Brain microvascular endothelial cell (primary cell): ENCODE measurements around the gene NBAS.

Experiments
- DNase-seq: peaks from one replicate; pipeline ENCODE4 v3.0.0-alpha.2; 2020
- H3K27ac ChIP-seq: fragments of 250-450 bp; sonication (Bioruptor Pico); 2 replicates; pipeline ENCODE4 v1.5.1; 2020; ENCODE audit warnings: mild to moderate bottlenecking, moderate library complexity
- H3K27me3 ChIP-seq: fragments of 250-450 bp; sonication (Bioruptor Pico); replicated peaks from 2 replicates; pipeline ENCODE4 v1.5.1; 2020; ENCODE audit warnings: mild to moderate bottlenecking
- H3K36me3 ChIP-seq: fragments of 250-450 bp; sonication (Bioruptor Pico); replicated peaks from 2 replicates; pipeline ENCODE4 v1.5.1; 2020; ENCODE audit warnings: mild to moderate bottlenecking
- H3K4me3 ChIP-seq: 2 replicates; pipeline ENCODE4 v1.5.1; 2011; ENCODE audit warnings: low read depth, mild to moderate bottlenecking, control low read depth, low read length, moderate library complexity
- CTCF ChIP-seq: IDR thresholded peaks from 2 replicates; pipeline ENCODE4 v1.5.1; 2011; ENCODE audit warnings: low read depth, mild to moderate bottlenecking, moderate library complexity, low read length, control low read depth, inconsistent platforms; ENCODE audit errors: missing control alignments
- in situ Hi-C: cut with HindIII; loops from 2 replicates; pipeline ENCODE4 v1.10.0; 2017; ENCODE audit warnings: low sequenced_read_pairs, low pct_ligation_motif_present

The NBAS gene

DNA sequence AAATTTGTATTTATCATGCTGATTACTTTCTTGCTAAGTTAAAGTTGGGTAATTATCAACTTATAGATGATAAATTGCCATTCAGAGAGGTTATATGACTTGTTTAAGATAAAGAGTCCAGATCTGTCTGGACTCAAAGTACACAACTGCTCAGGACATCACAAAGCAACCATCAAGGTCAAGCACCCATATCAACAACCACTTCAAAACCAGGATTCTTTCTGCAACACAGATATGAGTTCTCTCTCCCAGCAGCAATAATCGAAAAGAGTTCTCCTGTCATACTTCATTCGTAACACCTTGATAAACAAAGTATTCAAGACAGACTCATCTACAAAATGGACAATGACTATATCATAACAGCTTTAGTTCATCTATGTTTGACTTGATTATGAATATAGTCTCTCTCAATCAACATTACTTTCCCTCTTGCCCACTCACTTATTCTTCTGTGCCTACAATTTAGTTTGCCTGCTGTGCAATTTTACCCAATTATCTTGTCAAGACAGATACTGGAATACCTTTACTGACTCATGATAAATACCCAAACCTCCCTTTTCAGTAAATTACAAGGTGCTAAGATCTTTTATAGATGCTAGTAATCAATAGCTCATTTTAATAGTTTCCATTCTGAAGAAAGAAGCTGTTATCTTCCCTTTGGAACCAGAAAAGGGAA, 281.8 kb downstream of the NBAS start:
- TF ChIP-seq CTCF = no peak

DNA sequence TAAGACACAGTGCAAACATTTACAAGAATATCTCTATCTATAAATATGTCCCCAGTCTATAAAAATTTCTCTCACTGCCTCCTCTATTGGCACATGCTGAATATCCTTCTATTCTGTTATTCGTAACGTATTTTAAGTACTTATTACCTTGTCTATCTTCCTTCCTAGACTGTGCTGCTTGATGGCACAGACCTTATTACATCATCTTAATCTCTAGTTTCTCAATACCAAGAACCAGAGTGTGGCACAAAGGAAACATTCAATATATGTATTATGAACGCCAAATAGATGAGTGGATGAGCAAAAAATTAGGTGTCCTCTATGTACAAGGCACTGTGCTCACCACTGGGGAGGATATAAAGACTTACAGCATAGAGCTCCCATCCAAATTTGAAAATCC, 282.8 kb downstream of the NBAS start:
- no peak overlapping the region for H3K4me3 ChIP-seq
- no peak for TF ChIP-seq CTCF
- in situ Hi-C loops = no loop called here
- H3K27me3 ChIP-seq = no peaks in the 10 kb centered on the region
- no peak for DNase-seq
- H3K27ac ChIP-seq = no peak overlapping the region
- peaks cover 3% of the 10 kb centered on the region for H3K36me3 ChIP-seq

More for the DNA sequence above, 281.8 kb downstream of the NBAS start:
- DNase-seq = no peak
- Histone ChIP-seq H3K4me3 (no peak overlapping the region), H3K27me3 (no peaks in the 10 kb centered on the region), H3K27ac (no peak overlapping the region), H3K36me3 (peaks cover 3% of the 10 kb centered on the region)
- in situ Hi-C loops = no loop called here

- Histone ChIP-seq H3K27ac (no peak overlapping the region), H3K27me3 (no peaks in the 10 kb centered on the region), H3K4me3 (no peak overlapping the region), H3K36me3 (peaks cover 3% of the 10 kb centered on the region)
- in situ Hi-C loops = no loop called here
- DNase-seq = no peak
- TF ChIP-seq CTCF = no peak
Measured at GRCh38 chr2:15275346-15275745, 285.8 kb downstream of the NBAS start.

DNA sequence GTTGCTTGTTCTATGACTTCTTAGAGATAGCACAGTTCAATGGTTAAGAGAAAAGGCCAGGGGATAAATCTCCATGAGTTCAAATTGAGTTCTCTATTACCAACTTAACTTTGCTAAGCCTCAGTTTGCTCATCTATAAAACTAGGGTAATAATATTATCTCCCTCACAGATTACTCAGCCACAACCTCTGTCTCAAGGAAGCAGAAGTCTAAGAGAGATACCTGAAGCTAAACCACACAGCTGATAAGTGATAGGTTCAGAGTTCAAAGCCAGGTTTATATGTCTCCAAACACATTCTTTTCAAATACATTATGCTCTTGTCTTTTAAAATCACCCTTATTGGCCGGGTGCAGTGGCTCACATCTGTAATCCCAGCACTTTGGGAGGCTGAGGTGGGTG, 287.7 kb downstream of the NBAS start:
- Histone ChIP-seq H3K36me3 (peaks cover 3% of the 10 kb centered on the region), H3K4me3 (no peak overlapping the region), H3K27ac (no peak overlapping the region), H3K27me3 (no peaks in the 10 kb centered on the region)
- no peak for TF ChIP-seq CTCF
- DNase-seq = no peak
- in situ Hi-C loops = no loop called here

DNA sequence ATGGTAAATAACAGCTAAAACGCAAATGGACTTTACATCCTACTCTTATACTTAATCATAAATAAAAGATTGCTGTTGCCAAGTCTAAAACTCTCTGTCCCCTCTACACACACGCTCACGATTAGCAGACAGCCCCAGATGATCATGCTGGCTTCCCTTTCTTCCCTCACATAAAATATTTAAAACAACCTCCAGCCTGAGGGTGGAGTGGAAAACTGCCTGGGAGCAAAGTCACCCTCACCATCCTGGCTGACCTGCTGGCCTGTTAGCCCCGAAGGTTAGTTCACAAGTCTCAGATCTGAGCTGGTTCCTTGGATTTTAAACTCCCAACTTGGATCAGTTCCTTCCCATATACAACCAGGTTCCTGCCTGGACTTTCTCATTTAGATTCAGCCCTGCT, 288.2 kb downstream of the NBAS start:
- DNase-seq = no peak
- Histone ChIP-seq H3K27me3 (no peaks in the 10 kb centered on the region), H3K27ac (no peak overlapping the region), H3K36me3 (peaks cover 3% of the 10 kb centered on the region), H3K4me3 (no peak overlapping the region)
- in situ Hi-C loops = no loop called here
- no peak for TF ChIP-seq CTCF
